A673 (cell line): Measurements from ENCODE around the gene C3orf33.

Experiments
- EZH2 ChIP-seq: fragments of 200-600 bp; sonication (generic); IDR thresholded peaks from 2 replicates; pipeline ENCODE4 v1.6.1; 2017; ENCODE audit warnings: borderline replicate concordance, low read depth, mild to moderate bottlenecking, mixed read lengths, antibody characterized with exemption, low read length; ENCODE audit not compliant: poor library complexity, severe bottlenecking
- TF ChIP-seq, protein P1 (sequence below): fragments of 300-800, 200-600 bp; sonication (generic); conservative IDR thresholded peaks from 2 replicates; pipeline ENCODE4 v1.5.1; 2017; ENCODE audit warnings: low read depth, mild to moderate bottlenecking, antibody characterized with exemption, low read length, moderate library complexity, mixed read lengths

- TF ChIP-seq, protein P1, sequence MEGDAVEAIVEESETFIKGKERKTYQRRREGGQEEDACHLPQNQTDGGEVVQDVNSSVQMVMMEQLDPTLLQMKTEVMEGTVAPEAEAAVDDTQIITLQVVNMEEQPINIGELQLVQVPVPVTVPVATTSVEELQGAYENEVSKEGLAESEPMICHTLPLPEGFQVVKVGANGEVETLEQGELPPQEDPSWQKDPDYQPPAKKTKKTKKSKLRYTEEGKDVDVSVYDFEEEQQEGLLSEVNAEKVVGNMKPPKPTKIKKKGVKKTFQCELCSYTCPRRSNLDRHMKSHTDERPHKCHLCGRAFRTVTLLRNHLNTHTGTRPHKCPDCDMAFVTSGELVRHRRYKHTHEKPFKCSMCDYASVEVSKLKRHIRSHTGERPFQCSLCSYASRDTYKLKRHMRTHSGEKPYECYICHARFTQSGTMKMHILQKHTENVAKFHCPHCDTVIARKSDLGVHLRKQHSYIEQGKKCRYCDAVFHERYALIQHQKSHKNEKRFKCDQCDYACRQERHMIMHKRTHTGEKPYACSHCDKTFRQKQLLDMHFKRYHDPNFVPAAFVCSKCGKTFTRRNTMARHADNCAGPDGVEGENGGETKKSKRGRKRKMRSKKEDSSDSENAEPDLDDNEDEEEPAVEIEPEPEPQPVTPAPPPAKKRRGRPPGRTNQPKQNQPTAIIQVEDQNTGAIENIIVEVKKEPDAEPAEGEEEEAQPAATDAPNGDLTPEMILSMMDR: no peak
- no peak for TF ChIP-seq EZH2
Observed at GRCh38 chr3:155748611-155749365, 57.3 kb downstream of the C3orf33 start.
